HG03575 (cell line): ENCODE measurements around the gene NT5DC3.

Experiments used
- ATAC-seq: cut with Tn5 transposase; IDR thresholded peaks from one replicate; pipeline ENCODE4 v1.9.1; 2021; ENCODE audit not compliant: unreplicated experiment, insufficient number of reproducible peaks, low FRiP score; ENCODE audit errors: extremely low read depth

The NT5DC3 gene

DNA sequence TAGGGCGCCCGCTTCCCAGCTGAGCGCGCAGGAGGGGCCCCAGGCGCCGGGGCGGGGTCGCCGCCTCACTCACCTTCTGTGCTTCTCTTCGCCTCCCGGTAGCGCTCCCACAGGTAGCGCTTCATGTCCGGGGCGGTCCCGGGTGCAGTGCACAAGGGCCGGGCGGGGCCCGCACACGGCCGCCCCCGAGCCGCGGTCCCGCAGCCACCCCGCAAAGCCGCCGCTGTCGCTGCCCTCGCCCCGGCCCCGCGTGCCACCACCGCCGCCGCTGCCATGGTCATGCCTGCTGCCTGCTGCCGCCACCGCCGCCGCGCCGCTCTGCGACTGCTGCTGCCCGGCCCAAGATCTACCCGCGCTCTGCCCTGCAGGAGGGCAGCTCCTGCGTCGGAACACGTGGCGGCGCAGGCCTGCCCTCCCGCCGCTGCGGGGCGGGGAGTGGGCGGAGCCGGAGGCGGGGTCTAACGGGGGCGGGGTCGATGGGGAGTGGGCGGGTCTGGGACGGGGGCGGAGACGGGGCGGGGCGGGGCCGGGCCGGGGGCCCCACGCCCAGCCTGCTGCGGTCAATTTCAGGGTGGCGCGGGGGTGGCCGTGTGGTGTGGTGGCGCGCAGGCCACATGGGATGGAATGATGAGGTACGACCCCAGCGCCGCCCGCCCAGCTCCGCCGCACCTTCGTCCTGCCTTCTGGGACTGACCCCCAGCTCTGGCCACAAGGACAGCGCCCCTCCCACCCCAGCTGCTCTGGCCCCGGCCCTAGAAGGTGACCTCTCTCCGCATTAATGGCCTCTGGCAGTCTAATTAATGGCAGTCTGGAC is at the start of gene NT5DC3:
NT5DC3 (minus strand) TSS at position 359 of the 814 bp plus-strand sequence; CDS start at position 281, 78 bp downstream.
- peak; percentile 47 for ATAC-seq

DNA sequence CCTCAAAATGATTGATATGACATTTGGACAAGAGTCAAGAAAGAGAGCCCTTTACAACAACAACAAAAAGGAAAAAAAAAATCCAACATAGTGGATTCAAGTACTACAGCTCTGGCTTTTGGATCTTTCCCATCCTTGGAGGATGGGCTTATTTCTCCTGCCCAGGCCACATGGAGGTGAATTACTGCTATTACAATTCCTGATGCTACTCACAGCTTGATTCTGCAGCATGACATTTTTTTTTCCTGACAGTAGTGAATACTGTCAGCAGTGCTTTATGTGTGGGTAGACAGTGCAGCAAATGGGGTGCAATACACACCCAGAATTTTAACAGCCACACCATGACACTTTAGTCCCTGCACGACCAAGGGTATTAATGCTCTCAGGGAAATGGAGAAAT is 46.7 kb upstream of the NT5DC3 start:
- no peak for ATAC-seq

DNA sequence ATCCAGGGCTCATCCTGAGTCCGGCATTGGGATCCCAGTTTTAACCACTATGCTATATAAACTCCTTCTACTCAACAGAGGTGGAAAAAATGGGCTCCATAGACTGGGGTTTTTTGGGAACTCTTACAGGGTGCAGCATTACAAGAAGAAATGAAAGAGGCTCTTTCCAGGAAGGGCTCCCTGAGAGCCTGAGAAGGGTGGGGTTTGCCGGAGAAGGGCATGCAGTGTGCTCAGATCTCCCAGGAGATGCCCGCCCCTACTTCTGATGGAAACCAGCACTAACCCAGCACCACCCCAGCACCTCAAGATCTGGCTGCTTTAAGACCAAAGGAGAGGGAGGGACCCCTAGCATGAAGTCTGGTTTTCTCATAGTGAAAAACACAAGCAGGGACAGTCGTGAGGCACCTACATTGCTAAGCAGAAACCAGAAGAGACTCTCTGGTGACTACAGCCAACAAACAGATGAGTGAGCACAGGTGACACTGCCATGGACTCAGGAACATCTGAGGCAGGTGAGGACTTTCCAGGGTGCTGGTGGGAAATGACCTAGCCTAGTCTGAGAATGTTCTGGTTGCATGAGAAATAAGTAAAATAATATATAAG is 45.3 kb upstream of the NT5DC3 start:
- no peak for ATAC-seq

DNA sequence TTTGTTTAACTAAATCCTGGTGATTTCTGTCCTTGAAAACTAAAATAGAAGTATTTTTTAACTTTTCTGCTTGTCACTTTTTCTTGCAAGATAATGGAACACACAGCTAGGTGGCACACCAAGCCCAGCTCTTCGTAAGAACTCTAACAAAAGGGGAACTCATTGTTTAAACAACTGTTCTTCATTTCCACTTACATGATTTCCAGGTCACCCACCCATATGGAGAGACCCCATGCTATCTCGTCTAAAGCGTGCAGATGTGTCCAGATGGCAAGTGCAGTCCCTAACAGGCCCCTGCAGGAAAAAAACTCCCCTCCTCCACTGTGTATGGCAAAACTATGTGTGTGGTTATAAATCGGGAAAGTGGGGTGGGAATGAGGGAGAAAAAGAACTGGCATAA is 43.3 kb upstream of the NT5DC3 start:
- no peak for ATAC-seq

DNA sequence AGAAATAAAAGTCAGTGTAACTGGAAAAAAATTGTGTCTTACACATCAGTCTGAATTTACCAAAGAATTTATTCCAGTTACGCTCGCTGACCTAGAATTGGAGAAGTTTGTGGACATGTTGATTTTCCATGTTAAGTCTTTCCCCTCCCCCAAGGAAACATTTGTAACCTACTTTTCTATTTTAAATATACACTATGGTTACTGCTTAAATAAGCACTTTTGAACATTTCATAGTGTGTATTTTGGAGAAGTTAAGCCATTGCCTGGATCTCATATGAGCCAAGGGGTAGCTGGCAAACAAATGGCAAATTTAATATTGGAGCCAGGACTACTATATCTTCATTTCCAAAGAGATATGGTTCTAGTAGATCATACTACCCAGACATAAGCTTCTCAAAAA is 42.9 kb upstream of the NT5DC3 start:
- ATAC-seq, result no peak

DNA sequence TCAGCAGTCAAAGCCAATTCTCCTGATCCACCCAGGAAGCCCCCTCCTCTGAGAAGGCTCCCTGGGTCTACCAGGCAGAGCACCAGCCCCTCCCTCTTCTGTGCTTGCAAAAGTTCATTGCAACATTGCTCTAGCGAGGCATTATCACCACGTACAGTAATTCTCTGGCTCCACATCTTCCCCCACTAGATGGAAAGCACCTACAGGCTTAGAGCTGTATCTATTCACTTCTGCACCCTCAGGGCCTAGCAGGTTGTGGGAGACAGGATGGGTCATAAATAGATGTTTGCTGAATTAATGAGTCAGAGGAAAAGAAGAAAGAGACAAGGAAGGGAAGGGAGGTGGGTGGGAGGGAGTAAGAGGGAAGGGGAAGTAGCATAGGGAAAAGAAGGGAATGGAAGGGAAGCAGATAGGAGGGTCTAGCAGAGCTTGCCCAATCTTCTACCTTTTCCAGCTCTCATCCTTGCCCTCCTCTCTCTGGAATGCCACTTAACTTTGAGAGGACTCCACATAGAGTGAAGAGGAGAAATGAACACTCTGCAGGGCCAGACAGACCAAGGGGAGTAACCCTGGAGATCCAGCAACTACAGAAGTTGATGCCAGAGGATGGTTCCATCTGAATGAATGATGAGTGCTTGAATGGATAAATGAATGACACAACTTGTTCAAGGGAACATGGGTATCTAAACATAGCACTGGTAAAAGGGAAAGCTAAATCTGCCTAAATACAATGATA is 42.0 kb upstream of the NT5DC3 start:
- ATAC-seq, result no peak

DNA sequence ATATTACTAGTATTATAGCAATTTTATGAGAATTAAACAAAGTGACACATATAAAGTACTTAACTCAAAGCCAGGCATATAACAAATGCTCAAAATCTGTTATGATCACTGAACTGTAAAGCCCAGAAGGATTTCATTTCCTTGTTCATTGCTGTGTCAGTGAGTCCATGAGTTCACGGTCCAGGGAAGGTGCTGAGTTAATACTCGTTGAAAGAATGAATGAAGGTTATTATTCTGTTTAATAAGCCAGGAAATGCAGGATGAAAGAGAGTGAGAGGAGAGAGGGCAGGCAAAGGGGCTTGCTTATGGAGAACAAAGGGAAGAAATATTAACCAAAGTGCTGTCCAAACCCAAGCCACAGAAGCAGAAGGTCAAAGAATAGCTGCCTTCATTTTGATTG is 40.2 kb upstream of the NT5DC3 start:
- no peak for ATAC-seq

DNA sequence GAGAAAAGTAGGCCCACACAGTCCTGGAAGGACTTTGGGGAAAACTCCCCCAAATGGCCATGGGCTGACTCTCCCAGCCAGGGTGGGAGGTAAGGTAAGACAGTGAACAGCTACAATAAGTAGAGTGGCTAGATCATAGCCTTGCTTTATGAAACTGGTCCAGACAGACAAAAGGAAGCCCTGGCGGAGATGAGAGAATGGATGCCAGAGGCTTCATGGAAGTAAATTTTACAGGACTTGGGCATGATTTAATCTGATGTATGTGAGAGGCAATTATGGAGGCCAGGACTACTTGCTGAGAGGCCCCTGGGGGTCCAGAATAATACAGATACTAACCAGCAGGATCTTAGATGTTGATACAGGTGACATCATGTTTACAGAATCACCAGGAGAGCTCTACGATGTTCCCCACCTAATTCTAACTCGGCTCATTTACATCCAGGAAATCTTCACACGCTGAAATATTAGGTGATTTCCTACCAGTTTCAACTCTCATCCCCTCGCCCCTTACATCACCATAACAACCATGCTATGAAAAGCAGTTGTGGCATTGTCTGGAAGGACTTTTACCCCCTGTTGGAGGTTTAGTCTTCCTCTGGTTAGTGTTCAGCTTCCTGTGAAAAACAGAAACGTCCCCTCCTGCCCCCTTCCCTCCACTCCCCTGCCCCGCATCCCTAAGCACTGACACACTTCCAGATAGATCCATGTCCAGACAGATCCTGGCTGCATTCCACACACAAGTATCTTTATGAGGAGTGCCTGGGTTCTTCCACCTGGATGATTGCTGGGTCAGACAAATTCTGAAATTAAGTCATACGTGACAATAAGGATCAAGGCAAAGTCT is 39.5 kb upstream of the NT5DC3 start:
- no peak for ATAC-seq

DNA sequence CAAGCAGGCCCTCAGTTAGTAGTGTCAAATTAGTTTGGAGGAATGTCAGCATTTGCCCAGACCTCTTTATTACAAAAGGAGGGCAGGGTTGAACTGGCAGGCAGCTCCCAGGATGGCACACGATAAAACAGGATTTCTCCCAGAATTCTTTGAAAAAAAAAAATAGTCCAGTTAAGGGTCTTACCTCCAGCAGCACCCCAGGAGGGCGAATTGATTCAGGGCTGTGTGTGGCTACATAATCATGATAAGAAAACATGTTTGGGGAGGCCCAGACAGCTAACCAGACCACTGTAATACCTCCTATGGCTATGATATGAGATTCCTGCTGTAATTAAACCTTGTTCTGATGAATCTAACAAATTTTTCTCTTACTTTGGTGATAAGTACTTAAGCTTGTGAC is 38.8 kb upstream of the NT5DC3 start:
- no peak for ATAC-seq

DNA sequence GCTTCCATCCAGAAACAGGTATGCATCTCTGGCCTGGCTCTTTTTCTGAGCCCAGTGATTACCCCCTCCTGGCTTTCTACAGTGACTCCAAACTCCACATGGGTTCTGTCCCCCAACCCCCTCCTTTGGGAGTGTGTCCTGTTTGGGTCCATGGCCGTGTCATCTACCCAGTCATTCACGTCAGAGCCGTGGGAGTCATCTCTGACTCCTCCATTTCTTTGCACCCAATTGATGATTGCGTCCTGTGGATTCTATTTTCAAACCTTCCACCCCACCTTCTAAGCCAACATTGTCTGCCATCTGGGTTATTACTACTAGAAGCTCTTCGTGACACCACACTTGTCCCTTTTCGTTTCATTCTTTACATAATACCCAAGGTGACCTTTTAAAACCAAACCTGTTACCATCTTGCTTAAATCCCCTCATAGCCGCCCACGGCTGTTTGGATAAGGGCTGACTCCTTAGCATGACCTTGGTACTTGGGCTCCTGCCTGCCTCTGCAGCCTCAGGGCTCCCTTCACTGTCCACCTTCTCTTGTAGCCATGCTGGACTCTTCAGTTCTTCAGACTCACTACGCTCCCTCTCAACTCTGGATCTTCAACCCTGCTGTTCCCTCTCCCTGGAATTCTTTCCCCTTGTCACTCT is 38.1 kb upstream of the NT5DC3 start:
- no peak for ATAC-seq

DNA sequence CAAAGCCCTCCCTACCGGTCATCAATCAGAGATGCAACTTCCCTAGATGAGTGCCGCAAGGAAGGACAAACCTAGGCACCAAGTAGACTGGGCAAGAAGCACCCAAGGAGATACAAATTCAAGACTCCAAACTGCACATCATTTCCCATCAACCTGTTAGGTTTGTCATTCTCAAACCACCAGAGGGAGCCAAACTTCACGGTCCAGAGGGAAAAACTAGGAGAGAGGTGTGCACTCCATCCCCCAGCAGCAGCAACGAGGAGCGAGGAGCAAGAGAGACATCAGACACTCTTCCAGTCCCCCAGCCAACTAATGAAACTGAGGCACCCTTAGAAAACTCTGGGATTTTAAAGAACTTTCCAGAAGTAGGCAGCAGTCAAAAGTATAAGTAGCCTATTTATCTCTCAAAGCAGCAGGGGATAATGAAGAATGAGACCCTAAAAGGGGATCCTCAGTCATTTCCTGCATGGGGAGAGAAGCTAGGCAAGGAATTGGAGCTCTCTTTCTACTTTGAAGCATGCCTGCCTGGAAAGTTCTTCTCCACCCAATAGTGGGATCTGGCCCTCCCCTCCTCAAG is 37.0 kb upstream of the NT5DC3 start:
- ATAC-seq, result no peak

DNA sequence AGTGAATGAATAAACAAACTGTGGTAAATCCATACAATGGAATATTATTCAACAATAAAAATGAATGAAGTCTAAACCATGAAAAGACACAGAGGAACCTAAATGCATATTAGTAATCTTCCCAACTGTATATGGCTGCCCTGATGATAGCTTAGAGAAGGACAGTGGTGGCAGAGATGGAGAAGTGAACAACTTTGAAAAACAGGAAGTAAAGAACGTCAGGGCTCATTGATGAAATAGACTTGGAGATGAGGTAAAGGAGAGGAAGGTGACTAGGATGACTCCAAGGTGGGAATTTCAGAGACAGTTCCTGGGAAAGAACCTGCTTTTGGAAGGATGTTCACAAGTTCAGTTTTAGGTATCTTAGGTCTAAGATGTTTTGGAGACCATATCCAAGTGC is 36.3 kb upstream of the NT5DC3 start:
- ATAC-seq, result no peak

DNA sequence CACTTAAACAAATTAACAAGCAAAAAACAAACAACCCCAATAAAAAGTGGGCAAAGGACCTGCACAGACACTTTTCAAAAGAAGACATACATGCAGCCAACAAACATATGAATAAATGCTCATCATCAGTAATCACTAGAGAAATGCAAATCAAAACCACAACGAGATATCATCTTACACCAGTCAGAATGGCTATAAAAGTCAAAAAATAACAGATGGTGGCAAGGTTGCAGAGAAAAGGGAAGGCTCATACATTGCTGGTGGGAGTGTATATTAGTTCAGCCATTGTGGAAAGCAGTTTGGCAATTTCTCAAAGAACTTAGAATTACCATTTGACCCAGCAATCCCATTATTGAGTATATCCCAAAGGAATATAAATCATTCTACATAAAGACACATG is 34.6 kb upstream of the NT5DC3 start:
- no peak for ATAC-seq

DNA sequence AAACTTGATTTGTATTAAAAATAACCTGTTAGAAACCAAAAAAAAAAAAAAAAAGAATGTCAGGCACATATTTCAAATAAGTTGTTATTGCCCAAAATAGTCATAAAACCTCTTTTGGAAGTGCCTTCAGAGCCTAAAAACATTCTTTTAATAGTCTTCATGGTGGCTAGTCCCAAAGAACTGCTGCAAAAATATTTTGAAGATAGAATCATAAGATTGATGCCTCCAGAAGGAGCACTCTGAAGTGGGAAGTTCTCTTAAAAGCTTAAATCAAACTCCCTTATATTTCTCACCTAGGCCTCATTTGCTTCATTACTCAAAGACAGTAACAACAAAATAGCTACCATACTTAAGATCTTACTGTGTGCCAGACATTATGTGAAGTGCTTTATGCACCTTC is 27.2 kb upstream of the NT5DC3 start:
- no peak for ATAC-seq

DNA sequence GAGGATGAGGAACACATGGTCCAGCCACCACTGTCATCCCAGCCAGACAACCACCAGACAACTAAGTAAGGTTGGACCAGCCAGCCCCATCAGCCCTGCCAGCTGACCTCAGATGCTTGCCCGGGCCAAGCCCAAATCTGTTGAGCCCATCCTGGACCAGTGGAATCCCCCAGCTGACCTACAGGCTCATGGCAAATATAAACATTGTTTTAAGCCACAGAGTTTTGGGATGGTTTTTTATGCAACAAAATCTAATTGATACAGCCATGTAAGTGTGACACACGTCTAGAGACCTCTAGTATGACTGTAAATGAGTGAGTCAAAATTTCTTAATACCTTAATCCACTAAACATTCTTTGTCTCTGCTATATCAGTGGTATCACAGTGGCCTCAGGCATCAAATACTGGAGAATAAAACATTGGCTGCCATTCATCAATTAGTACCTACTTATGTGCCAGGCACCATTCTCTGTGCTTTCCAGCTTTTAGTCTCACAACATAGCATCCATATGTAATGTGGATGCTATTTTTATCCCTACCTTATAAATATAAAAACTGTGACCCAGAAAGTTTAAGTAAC is 24.2 kb upstream of the NT5DC3 start:
- no peak for ATAC-seq

DNA sequence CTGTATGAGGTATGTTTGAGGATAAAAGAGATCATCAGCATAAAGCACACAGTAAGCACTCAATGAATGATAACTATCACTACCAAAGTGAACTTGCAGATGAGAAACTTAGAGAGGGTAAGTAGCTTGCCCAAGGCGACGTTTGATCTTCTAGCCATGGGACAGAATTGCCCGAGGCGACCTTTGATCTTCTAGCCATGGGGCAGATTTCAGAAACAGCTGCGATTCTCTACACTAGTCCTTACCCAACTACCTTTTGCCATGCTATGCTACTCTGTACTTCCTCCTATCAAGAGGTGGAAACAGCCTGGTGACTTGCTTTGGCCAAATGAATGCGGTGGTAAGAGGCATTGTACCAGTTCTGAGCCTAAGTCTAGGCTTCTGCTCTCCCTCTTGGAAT is 23.7 kb upstream of the NT5DC3 start:
- no peak for ATAC-seq

DNA sequence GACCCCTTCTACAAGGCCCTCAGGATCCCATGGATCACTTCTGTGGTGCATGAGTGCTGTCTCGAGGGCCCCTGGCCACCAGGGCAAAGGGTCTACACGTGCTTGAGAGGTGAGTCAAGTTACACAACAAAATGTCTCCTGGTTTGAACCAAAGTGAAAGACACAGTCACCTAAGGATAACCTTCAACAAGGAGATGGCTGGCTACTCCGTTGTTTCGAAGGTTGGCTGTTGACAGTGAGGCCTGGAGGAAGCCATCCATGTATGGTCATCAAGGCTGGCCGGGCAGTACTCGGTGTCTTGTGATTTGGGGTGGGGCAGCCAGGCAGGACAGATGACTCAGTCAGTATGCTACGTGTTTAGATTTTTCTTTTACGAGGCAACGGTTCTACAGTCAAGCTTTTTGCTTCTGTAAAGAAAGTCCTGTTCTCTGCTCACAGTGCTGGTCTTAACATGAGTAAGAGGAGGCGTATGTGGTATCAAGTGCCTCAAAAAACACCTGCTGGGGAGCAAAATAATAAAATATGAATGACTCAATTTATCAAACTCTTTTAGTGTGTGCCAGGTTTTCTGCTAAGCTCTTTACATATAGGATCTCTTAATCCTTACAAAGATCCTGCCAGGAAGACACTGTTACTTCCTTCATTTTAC is 18.0 kb upstream of the NT5DC3 start:
- no peak for ATAC-seq

DNA sequence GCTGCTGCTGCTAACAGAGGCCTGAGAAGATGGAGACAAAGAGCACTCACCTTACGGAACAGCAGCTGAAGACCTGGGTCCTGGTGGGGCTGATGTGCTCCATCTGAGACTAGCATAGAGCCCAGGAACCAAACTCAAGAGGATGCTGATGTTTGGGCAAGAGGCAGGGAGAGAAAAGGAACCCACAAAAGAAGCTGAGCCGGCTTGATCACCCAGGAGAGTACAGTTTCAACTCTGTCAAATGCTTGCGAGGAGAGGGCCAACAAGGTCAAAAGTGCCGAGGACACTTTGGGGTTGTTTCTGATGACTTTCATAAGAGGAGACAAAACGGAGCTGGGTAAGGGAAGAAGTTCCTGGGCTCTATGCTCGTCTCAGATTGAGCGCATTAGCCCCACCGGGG is 17.3 kb upstream of the NT5DC3 start:
- no peak for ATAC-seq
